OCI-LY3 (cell line): ENCODE measurements around the gene KIAA1671.

Experiments
- H2AFZ ChIP-seq: fragments of 200-600, 300-600 bp; shearing (Covaris generic); 2 replicates; pipeline ENCODE4 v1.6.0; 2014; ENCODE audit warnings: antibody characterized with exemption, low read depth, low read length
- H3K27ac ChIP-seq: fragments of 200-600, 300-600 bp; sonication (generic); 2 replicates; pipeline ENCODE4 v1.5.1; 2014; ENCODE audit warnings: mild to moderate bottlenecking, low read length, moderate library complexity, mixed read lengths
- H3K27me3 ChIP-seq: fragments of 200-600, 300-600 bp; sonication (generic); 2 replicates; pipeline ENCODE4 v1.6.1; 2014; ENCODE audit warnings: low read depth, low read length, mixed read lengths
- H3K36me3 ChIP-seq: fragments of 200-600, 300-600 bp; sonication (generic); replicated peaks from 2 replicates; pipeline ENCODE3; 2014; ENCODE audit warnings: low read depth, low read length, mixed read lengths
- H3K4me1 ChIP-seq: fragments of 300-600, 200-600 bp; sonication (generic); 2 replicates; pipeline ENCODE4 v1.6.1; 2014; ENCODE audit warnings: low read length, mixed read lengths
- H3K4me2 ChIP-seq: fragments of 200-600, 300-600 bp; sonication (generic); 2 replicates; pipeline ENCODE4 v1.6.1; 2014; ENCODE audit warnings: low read length, mixed read lengths
- H3K4me3 ChIP-seq: fragments of 300-600, 200-600 bp; sonication (generic); 2 replicates; pipeline ENCODE4 v1.5.1; 2014; ENCODE audit warnings: antibody characterized with exemption, mild to moderate bottlenecking, low read length, moderate library complexity
- H3K79me2 ChIP-seq: fragments of 300-600, 200-600 bp; shearing (Covaris generic); 2 replicates; pipeline ENCODE4 v1.6.1; 2014; ENCODE audit warnings: mild to moderate bottlenecking, low read length, mixed read lengths
- H3K9ac ChIP-seq: fragments of 300-600, 200-600 bp; shearing (Covaris generic); 2 replicates; pipeline ENCODE4 v1.6.0; 2014; ENCODE audit warnings: mild to moderate bottlenecking, low read length, moderate library complexity
- H3K9me3 ChIP-seq: fragments of 200-600, 300-600 bp; shearing (Covaris generic); 2 replicates; pipeline ENCODE4 v1.6.1; 2014; ENCODE audit warnings: low read length, mixed read lengths; ENCODE audit not compliant: insufficient read depth
- H4K20me1 ChIP-seq: fragments of 200-600, 300-600 bp; sonication (generic); 2 replicates; pipeline ENCODE4 v1.6.1; 2016; ENCODE audit warnings: low read length, mixed read lengths; ENCODE audit not compliant: insufficient read depth
- CTCF ChIP-seq: fragments of 200-600, 300-600 bp; sonication (generic); IDR thresholded peaks from 2 replicates; pipeline ENCODE4 v1.5.1; 2014; ENCODE audit warnings: antibody characterized with exemption, low read length, low read depth
- EZH2phosphoT487 ChIP-seq: fragments of 200-600 bp; shearing (Covaris generic); IDR thresholded peaks from 2 replicates; pipeline ENCODE4 v1.6.1; 2018; ENCODE audit warnings: antibody characterized with exemption, mixed run types, low read depth

The KIAA1671 gene

GRCh38 chr22:25120093-25120561, 167.6 kb downstream of the KIAA1671 start:
- Histone ChIP-seq H3K36me3 (no peaks in the 10 kb centered on the region), H2AFZ (no peak overlapping the region; the same call in 1 of the 2 replicates), H3K9me3 (no peaks in the 10 kb centered on the region), H3K4me3 (no peak overlapping the region), H3K9ac (no peak overlapping the region), H3K4me2 (no peak overlapping the region), H3K79me2 (no peaks in the 10 kb centered on the region), H3K27ac (no peak overlapping the region), H3K27me3 (peaks cover 14% of the 10 kb centered on the region; the same call in 1 of the 2 replicates), H4K20me1 (no peaks in the 10 kb centered on the region), H3K4me1 (no peaks in the 10 kb centered on the region)
- TF ChIP-seq EZH2phosphoT487, result no peak
- TF ChIP-seq CTCF, result no peak

- Histone ChIP-seq H3K79me2 (no peaks in the 10 kb centered on the region), H3K9ac (no peak overlapping the region), H3K4me2 (no peak overlapping the region), H3K4me3 (no peak overlapping the region), H3K27ac (no peak overlapping the region), H4K20me1 (no peaks in the 10 kb centered on the region), H3K36me3 (no peaks in the 10 kb centered on the region), H2AFZ (no peak overlapping the region), H3K4me1 (no peaks in the 10 kb centered on the region), H3K9me3 (no peaks in the 10 kb centered on the region), H3K27me3 (peaks cover 14% of the 10 kb centered on the region; the same call in 1 of the 2 replicates)
- TF ChIP-seq CTCF (no peak), EZH2phosphoT487 (no peak)
Observed at GRCh38 chr22:25120761-25121212, 168.3 kb downstream of the KIAA1671 start.

- Histone ChIP-seq H3K4me1 (no peaks in the 10 kb centered on the region), H3K27me3 (peaks cover 14% of the 10 kb centered on the region; the same call in 1 of the 2 replicates), H3K4me2 (no peak overlapping the region), H2AFZ (no peak overlapping the region), H4K20me1 (no peaks in the 10 kb centered on the region), H3K9me3 (no peaks in the 10 kb centered on the region), H3K79me2 (no peaks in the 10 kb centered on the region), H3K36me3 (no peaks in the 10 kb centered on the region), H3K27ac (no peak overlapping the region), H3K4me3 (no peak overlapping the region), H3K9ac (no peak overlapping the region)
- TF ChIP-seq EZH2phosphoT487 (no peak), CTCF (no peak)
Observed at GRCh38 chr22:25122136-25122764, 169.7 kb downstream of the KIAA1671 start.

GRCh38 chr22:25123677-25124076, 171.2 kb downstream of the KIAA1671 start:
- Histone ChIP-seq H3K27me3 (peaks cover 18% of the 10 kb centered on the region; the same call in 1 of the 2 replicates), H3K36me3 (no peaks in the 10 kb centered on the region), H4K20me1 (no peaks in the 10 kb centered on the region), H3K79me2 (no peaks in the 10 kb centered on the region), H3K4me1 (no peaks in the 10 kb centered on the region), H3K27ac (no peak overlapping the region), H3K9me3 (no peaks in the 10 kb centered on the region), H3K9ac (no peak overlapping the region), H3K4me3 (no peak overlapping the region), H3K4me2 (no peak overlapping the region), H2AFZ (no peak overlapping the region)
- TF ChIP-seq EZH2phosphoT487 (no peak), CTCF (no peak)
